AG04450 (cell line): ENCODE data around the gene INTS1. TPM values are rescaled to one million over a fixed set of nuclear protein-coding genes. Genes with fewer than 3 reads are reported as not detected.
A peak's percentile ranks its signal among the peaks of the same experiment; 100 is the strongest.
"Not testable (repeated sequence)": the region's sequence is repeated elsewhere in the genome, so short reads cannot be mapped to it uniquely, and the experiment has no call there.

Source experiments
- CTCF ChIA-PET: fragments of 300-600, 350-600 bp; formaldehyde crosslinking; extraction: SDS; loops from one replicate; lab custom pipeline; 2022; ENCODE audit warnings: antibody characterized with exemption, inconsistent platforms; lab: Charles Lee
- POLR2A ChIA-PET: fragments of 350-600 bp; formaldehyde crosslinking; extraction: SDS; loops from one replicate; lab custom pipeline; 2021; ENCODE audit warnings: antibody characterized with exemption, inconsistent platforms; lab: Yijun Ruan, JAX
- DNase-seq: peaks from one replicate; pipeline ENCODE4 v3.0.0-alpha.2; 2011; ENCODE audit warnings: low read depth, low spot score
- H3K27ac ChIP-seq: one replicate; pipeline ENCODE4 v1.5.1; 2012; ENCODE audit warnings: low read depth, low read length, control low read depth
- H3K27me3 ChIP-seq: one replicate; pipeline ENCODE4 v1.6.0; 2012; ENCODE audit warnings: low read length; ENCODE audit not compliant: control insufficient read depth, insufficient read depth
- H3K4me3 ChIP-seq: 2 replicates; pipeline ENCODE4 v1.5.1; 2011; ENCODE audit warnings: mild to moderate bottlenecking, low read depth, low read length, control low read depth
- H3K9me3 ChIP-seq: 2 replicates; pipeline ENCODE4 v1.5.1; 2012; ENCODE audit warnings: low read length; ENCODE audit not compliant: control insufficient read depth, insufficient read depth
- CTCF ChIP-seq: IDR thresholded peaks from 2 replicates; pipeline ENCODE4 v1.5.1; 2011; ENCODE audit warnings: low read depth, low read length, control low read depth, inconsistent platforms
- polyA plus RNA-seq: library from polyadenylated mRNA; depleted of rRNA; stranded (reverse); fragments of >200 nt; gene quantifications from 2 replicates; pipeline ENCODE4 v1.2.3, GENCODE V29; 2011

Gene INTS1
- polyA plus RNA-seq, 1 experiment: 9.0 TPM

DNA sequence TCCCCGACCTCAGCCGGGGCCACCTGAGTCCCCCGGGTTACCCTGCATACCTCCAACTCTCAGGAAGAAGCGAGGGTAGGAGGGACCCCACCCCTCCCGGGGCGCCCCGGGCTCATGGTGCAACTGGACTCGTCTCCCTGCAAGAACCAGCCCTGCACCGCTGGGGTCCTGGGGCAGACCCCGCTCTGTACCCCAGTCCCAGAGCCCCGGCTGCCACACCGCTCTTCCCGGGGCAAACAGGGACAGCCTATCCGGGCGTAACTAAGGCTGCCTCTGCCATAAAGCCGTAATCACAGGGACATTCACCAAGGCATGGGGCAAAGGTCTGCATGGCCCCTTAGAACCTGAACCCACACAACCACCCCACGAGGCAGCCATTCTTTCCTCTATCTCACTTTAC is 19.7 kb upstream of the INTS1 start:
- Histone ChIP-seq H3K9me3 (peaks cover 15% of the 10 kb centered on the region), H3K27ac (no peak overlapping the region), H3K27me3 (peaks cover 3% of the 10 kb centered on the region), H3K4me3 (no peak overlapping the region)
- no peak for DNase-seq
- TF ChIP-seq CTCF: no peak
- CTCF ChIA-PET: no interaction called here
- POLR2A ChIA-PET: no interaction called here

GRCh38 chr7:1523208-1523607 is 19.0 kb upstream of the INTS1 start:
- POLR2A ChIA-PET: no interaction called here

GRCh38 chr7:1521456-1521855 is 17.3 kb upstream of the INTS1 start:
- DNase-seq: no peak
- POLR2A ChIA-PET: no interaction called here
- TF ChIP-seq CTCF: no peak
- peaks cover 3% of the 10 kb centered on the region for H3K27me3 ChIP-seq
- H3K9me3 ChIP-seq: peaks cover 24% of the 10 kb centered on the region
- H3K27ac ChIP-seq: no peak overlapping the region
- H3K4me3 ChIP-seq: no peak overlapping the region
- CTCF ChIA-PET: no interaction called here

More at GRCh38 chr7:1523208-1523607, 19.0 kb upstream of the INTS1 start:
- Histone ChIP-seq H3K9me3 (peaks cover 21% of the 10 kb centered on the region), H3K27me3 (peaks cover 3% of the 10 kb centered on the region), H3K27ac (no peak overlapping the region), H3K4me3 (no peak overlapping the region)
- CTCF ChIA-PET: no interaction called here
- no peak for TF ChIP-seq CTCF
- no peak for DNase-seq

- Histone ChIP-seq H3K27ac (no peak overlapping the region), H3K9me3 (peaks cover 24% of the 10 kb centered on the region), H3K27me3 (peaks cover 3% of the 10 kb centered on the region), H3K4me3 (no peak overlapping the region)
- no peak for TF ChIP-seq CTCF
- ChIA-PET POLR2A (no interaction called here), CTCF (no interaction called here)
- peak; percentile 39 for DNase-seq
Observed at GRCh38 chr7:1520539-1521234, 16.5 kb upstream of the INTS1 start.

GRCh38 chr7:1519322-1519922 is 15.2 kb upstream of the INTS1 start:
- POLR2A ChIA-PET, CTCF ChIA-PET: not testable (repeated sequence)

More at GRCh38 chr7:1519322-1519922, 15.2 kb upstream of the INTS1 start:
- peaks cover 24% of the 10 kb centered on the region for H3K9me3 ChIP-seq
- DNase-seq, H3K27me3 ChIP-seq, H3K27ac ChIP-seq, H3K4me3 ChIP-seq: not testable (repeated sequence)
